ENCODE measurements around the gene GRIA4. TPM values are rescaled to one million over a fixed set of nuclear protein-coding genes. Genes with fewer than 3 reads are reported as not detected.

Gene GRIA4
- total and polyA plus RNA-seq, 2 donors (not counting 1 experiment from before 2014, with no cell fraction given): 0.15 to 0.50 TPM

DNA sequence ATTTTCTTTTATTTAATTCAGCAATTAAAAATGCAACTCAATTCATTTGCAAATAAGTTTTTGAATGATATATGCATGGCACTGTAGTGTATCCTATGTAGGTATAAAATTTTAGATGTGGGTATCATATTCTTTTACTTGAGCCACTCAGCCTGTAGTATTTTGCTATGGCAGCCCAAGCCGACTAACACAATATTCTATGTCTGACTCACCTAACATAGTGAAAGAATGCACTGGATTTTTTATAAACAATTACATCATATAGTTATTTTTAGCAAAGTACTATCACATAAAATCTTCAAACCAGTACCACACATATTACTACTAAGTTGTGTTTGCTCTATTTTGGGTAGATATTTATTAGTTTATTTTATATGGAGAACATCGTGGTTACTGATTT lies 21.9 kb upstream of the GRIA4 start:
- no peak for TF ChIP-seq EZH2 (IDR thresholded peaks at IDR 0.05; ENCODE audit: low read length, missing control alignments)
- TF ChIP-seq, protein P1, sequence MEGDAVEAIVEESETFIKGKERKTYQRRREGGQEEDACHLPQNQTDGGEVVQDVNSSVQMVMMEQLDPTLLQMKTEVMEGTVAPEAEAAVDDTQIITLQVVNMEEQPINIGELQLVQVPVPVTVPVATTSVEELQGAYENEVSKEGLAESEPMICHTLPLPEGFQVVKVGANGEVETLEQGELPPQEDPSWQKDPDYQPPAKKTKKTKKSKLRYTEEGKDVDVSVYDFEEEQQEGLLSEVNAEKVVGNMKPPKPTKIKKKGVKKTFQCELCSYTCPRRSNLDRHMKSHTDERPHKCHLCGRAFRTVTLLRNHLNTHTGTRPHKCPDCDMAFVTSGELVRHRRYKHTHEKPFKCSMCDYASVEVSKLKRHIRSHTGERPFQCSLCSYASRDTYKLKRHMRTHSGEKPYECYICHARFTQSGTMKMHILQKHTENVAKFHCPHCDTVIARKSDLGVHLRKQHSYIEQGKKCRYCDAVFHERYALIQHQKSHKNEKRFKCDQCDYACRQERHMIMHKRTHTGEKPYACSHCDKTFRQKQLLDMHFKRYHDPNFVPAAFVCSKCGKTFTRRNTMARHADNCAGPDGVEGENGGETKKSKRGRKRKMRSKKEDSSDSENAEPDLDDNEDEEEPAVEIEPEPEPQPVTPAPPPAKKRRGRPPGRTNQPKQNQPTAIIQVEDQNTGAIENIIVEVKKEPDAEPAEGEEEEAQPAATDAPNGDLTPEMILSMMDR (conservative IDR thresholded peaks at IDR 0.05 in 1 of 2, IDR thresholded peaks at IDR 0.05 in 1 of 2; ENCODE audit: low read depth in 1 of 2, low read length in 2 of 2): no peak
- Histone ChIP-seq H3K79me2 (ENCODE audit: control insufficient read depth, insufficient read depth, low read length) (no peaks in the 10 kb centered on the region), H3K36me3 (ENCODE audit: control insufficient read depth, insufficient read depth, low read length) (no peaks in the 10 kb centered on the region), H3K9me3 (ENCODE audit: control insufficient read depth, insufficient read depth, low read depth, low read length) (no peaks in the 10 kb centered on the region), H3K4me2 (ENCODE audit: extremely low read depth, insufficient read depth, low read length) (no peak overlapping the region), H2AFZ (ENCODE audit: low read length) (no peak overlapping the region), H3K4me1 (ENCODE audit: control insufficient read depth, extremely low read depth, insufficient read depth, low read length) (no peaks in the 10 kb centered on the region), H3K27ac (ENCODE audit: insufficient read depth, low read length) (no peak overlapping the region), H3K9ac (ENCODE audit: insufficient read depth, low read length) (no peak overlapping the region), H4K20me1 (ENCODE audit: control insufficient read depth, extremely low read depth, insufficient read depth, low read length) (no peaks in the 10 kb centered on the region), H3K27me3 (ENCODE audit: control insufficient read depth, insufficient read depth, low read length) (no peaks in the 10 kb centered on the region), H3K4me3 (replicated peaks in 1 of 4; ENCODE audit: control extremely low read depth in 1 of 4, insufficient read depth in 1 of 4, low read depth in 3 of 4, low read length in 4 of 4) (no peak overlapping the region)
- DNase-seq (ENCODE audit: low read depth in 2 of 2): peak; percentile 66 to 78

DNA sequence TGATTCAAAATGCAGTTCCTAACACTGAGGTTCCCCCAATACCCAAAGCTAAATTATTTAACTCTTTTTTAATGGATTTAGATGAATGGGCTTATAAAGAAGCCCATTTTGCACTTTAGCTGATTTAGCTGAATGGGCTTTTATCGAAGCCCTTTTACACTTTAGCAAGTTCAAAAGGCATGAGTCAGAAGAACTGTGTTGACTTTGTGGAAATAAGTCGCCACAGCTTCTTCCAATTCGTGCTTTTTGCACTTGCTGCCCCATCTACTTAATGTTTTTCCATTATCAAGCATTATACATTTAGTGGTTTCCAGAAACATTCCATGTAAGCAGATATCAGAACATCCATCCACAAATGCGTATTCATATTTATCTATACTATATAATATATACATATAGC lies 20.5 kb upstream of the GRIA4 start:
- Histone ChIP-seq H3K36me3 (ENCODE audit: control insufficient read depth, insufficient read depth, low read length) (no peaks in the 10 kb centered on the region), H3K4me2 (ENCODE audit: extremely low read depth, insufficient read depth, low read length) (no peak overlapping the region), H3K4me1 (ENCODE audit: control insufficient read depth, extremely low read depth, insufficient read depth, low read length) (no peaks in the 10 kb centered on the region), H2AFZ (ENCODE audit: low read length) (no peak overlapping the region), H4K20me1 (ENCODE audit: control insufficient read depth, extremely low read depth, insufficient read depth, low read length) (no peaks in the 10 kb centered on the region), H3K79me2 (ENCODE audit: control insufficient read depth, insufficient read depth, low read length) (no peaks in the 10 kb centered on the region), H3K4me3 (replicated peaks in 1 of 4; ENCODE audit: control extremely low read depth in 1 of 4, insufficient read depth in 1 of 4, low read depth in 3 of 4, low read length in 4 of 4) (no peak overlapping the region), H3K27me3 (ENCODE audit: control insufficient read depth, insufficient read depth, low read length) (no peaks in the 10 kb centered on the region), H3K27ac (ENCODE audit: insufficient read depth, low read length) (no peak overlapping the region), H3K9me3 (ENCODE audit: control insufficient read depth, insufficient read depth, low read depth, low read length) (no peaks in the 10 kb centered on the region), H3K9ac (ENCODE audit: insufficient read depth, low read length) (no peak overlapping the region)
- TF ChIP-seq, protein P1 (conservative IDR thresholded peaks at IDR 0.05 in 1 of 2, IDR thresholded peaks at IDR 0.05 in 1 of 2; ENCODE audit: low read depth in 1 of 2, low read length in 2 of 2): no peak
- no peak for TF ChIP-seq EZH2 (IDR thresholded peaks at IDR 0.05; ENCODE audit: low read length, missing control alignments)
- peak; percentile 12 to 56 for DNase-seq (ENCODE audit: low read depth in 2 of 2)

DNA sequence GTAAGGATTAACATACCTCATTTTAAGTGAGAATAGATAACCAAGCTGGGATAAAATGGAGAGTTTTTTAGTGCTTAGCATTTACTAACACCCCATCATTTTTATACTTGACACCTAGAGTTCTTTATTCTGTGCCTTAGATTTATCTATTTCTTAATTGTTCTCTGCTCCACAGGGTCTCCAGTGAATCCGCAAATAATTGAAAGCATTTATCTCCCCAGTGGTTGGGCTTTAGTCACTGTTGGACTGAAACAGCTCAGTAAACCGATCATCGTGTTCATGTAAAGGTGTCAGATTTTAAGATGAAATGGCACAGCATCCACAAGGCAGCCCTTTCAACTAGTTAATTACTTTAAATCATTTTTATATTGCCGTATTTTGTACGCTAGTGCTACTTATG lies 17.8 kb upstream of the GRIA4 start:
- no peak overlapping the region for H3K27ac ChIP-seq (ENCODE audit: insufficient read depth, low read length)
- H3K4me3 ChIP-seq (replicated peaks in 1 of 4; ENCODE audit: control extremely low read depth in 1 of 4, insufficient read depth in 1 of 4, low read depth in 3 of 4, low read length in 4 of 4): no peak overlapping the region
- TF ChIP-seq EZH2 (IDR thresholded peaks at IDR 0.05; ENCODE audit: low read length, missing control alignments): no peak
- TF ChIP-seq, protein P1 (conservative IDR thresholded peaks at IDR 0.05 in 1 of 2, IDR thresholded peaks at IDR 0.05 in 1 of 2; ENCODE audit: low read depth in 1 of 2, low read length in 2 of 2): no peak
- no peak for DNase-seq (ENCODE audit: low read depth in 2 of 2)
- no peaks in the 10 kb centered on the region for H4K20me1 ChIP-seq (ENCODE audit: control insufficient read depth, extremely low read depth, insufficient read depth, low read length)
- H2AFZ ChIP-seq (ENCODE audit: low read length): no peak overlapping the region
- no peak overlapping the region for H3K9ac ChIP-seq (ENCODE audit: insufficient read depth, low read length)
- H3K36me3 ChIP-seq (ENCODE audit: control insufficient read depth, insufficient read depth, low read length): no peaks in the 10 kb centered on the region
- no peaks in the 10 kb centered on the region for H3K9me3 ChIP-seq (ENCODE audit: control insufficient read depth, insufficient read depth, low read depth, low read length)
- no peaks in the 10 kb centered on the region for H3K4me1 ChIP-seq (ENCODE audit: control insufficient read depth, extremely low read depth, insufficient read depth, low read length)
- no peaks in the 10 kb centered on the region for H3K27me3 ChIP-seq (ENCODE audit: control insufficient read depth, insufficient read depth, low read length)
- no peaks in the 10 kb centered on the region for H3K79me2 ChIP-seq (ENCODE audit: control insufficient read depth, insufficient read depth, low read length)
- no peak overlapping the region for H3K4me2 ChIP-seq (ENCODE audit: extremely low read depth, insufficient read depth, low read length)

Measured in fibroblast of lung (primary cell).